RPMI7951 (cell line): Measurements from ENCODE around the gene BICRA. TPM values are rescaled to one million over a fixed set of nuclear protein-coding genes. Genes with fewer than 3 reads are reported as not detected.
"Not testable (repeated sequence)": the region's sequence is repeated elsewhere in the genome, so short reads cannot be mapped to it uniquely, and the experiment has no call there.

ENCODE experiments used
- DNase-seq: peaks from one replicate; pipeline ENCODE4 v3.0.0-alpha.2; 2012; ENCODE audit warnings: low read depth
- total RNA-seq: library from RNA; depleted of rRNA; stranded (reverse); fragments of >200 nt; shearing (Covaris generic); gene quantifications from 2 replicates; pipeline ENCODE4 v1.2.3, GENCODE V29; 2014

Gene BICRA
- total RNA-seq, 1 experiment from 2014 or later = 4.4 TPM

DNA sequence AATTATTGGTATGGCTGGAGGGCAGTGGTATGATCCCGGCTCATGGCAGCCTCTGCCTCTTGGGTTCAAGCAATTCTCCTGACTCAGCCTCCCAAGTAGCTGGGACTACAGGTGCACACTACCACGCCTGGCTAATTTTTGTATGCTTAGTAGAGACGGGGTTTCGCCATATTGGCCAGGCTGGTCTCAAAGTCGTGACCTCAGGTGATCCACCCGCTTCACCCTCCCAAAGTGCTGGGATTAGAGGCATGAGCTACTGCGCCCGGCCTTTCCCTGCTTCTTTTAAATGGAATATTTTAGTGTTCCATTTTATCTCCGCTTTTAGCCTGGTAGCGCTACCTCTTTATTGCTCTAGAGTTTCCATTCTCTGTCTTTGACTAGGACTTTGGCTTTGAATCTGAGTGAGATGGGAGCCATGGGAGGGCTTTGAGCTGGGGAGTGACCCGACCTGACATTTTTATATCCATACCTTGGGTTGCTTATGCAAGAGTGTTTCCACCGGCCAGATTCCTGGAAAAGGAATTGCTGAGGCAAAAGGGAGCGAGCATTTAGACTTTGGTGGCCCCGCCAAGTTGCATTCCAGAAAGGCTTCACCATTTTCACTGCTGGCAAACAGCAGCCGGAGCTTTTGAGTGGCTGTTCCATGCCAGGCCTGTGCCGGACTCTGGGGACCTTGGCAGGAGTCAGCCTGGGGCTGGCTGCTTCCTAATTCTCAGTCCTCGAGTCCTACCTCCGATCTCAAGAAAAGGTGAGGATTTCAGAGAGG, 22.9 kb downstream of the BICRA start:
- no peak for DNase-seq

GRCh38 chr19:47633517-47633916, 24.6 kb downstream of the BICRA start:
- DNase-seq = no peak

- no peak for DNase-seq
These were observed 25.1 kb downstream of the BICRA start for GRCh38 chr19:47633996-47634395.

DNA sequence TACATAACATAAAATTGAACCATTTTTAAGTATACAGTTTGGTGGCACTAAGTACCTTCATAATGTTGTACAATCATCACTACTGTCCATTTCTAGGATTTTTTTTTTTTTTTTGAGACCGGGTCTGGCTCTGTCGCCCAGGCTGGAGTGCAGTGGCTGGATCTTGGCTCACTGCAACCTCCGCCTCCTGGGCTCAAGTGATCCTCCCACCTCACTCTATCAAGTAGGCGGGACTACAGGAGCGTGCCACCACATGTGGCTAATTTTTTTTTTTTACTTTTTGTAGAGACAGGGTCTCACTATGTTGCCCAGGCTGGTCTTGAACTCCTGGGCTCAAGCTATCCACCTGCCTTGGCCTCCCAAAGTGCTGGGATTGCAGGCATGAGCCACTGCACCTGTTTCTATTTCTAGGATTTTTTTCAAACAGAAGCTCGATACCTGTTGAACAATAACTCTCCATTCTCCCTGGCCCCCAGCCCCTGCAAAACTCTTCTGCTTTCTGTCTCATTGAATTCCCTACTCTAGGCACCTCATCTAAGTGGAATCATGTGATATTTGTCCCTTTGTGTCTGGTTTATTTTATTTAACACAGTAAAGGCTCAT, 26.3 kb downstream of the BICRA start:
- not testable (repeated sequence) for DNase-seq

- DNase-seq = no peak
These were observed 28.6 kb downstream of the BICRA start for GRCh38 chr19:47637550-47637949.

DNA sequence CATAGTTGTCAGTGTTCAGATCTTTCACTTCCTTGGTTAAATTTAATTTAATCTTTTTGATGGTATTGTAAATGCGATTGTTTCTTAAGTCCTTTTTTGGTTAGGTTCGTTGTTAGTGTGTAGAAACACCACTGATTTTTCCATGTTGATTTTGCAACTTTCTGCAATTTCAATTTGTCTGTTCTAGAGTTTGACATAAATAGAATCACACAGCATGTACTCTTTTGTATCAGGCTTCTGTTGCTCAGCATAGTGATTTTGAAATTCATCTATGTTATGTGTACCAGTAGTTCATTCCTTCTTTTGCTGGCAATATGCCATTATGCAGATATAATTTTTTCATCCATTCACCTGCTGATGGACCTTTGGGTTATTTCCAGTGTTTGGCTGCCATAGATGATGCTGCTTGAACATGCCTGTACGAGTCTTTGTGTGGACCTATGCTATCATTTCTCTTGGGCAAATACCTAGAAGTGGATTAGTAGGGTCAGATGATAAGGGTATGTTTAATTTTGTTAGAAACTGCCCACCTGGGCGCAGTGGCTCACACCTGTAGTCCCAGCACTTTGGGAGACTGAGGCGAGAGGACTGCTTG, 33.1 kb downstream of the BICRA start:
- no peak for DNase-seq

- DNase-seq = no peak
These were observed 34.3 kb downstream of the BICRA start for GRCh38 chr19:47643281-47643680.

- DNase-seq = no peak
These were observed 35.3 kb downstream of the BICRA start for GRCh38 chr19:47644199-47644598.

DNA sequence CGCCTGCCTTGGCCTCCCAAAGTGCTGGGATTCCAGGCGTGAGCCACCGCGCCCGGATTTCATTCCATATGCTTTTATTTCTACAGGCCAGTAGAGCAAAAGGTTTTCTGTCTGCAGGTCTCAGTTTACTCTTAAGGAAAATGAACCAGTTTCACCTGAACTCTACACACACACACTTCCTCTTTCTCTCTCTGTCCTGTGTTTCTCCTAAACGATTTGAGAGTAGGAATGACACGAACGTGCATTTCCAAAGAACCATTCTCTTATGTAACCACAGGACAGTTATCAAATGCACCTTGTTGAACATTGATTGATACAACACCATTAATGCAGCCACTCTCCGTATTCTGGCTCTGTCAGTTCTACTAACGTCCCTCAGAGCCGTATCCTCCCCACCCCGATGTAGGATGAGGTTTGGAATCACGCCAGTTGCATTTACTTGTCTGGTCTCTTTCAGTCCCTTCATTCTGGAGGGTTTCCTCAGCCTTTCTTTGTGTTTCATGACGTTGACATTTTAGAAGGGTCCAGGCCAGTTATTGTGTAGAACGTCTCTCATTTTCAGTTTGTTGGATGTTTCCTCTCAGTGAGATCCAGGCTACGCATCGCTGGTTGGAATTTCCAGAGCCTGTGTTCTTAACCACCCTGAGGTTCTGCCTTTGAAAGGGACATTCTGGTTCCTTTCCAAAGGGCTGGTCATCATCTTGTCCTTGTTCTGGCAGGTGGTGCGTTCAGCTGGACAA, 36.0 kb downstream of the BICRA start:
- no peak for DNase-seq

- no peak for DNase-seq
These were observed 38.0 kb downstream of the BICRA start for GRCh38 chr19:47646924-47647323.

GRCh38 chr19:47649588-47649987, 40.7 kb downstream of the BICRA start:
- no peak for DNase-seq

GRCh38 chr19:47650700-47651099, 41.8 kb downstream of the BICRA start:
- DNase-seq = no peak

DNA sequence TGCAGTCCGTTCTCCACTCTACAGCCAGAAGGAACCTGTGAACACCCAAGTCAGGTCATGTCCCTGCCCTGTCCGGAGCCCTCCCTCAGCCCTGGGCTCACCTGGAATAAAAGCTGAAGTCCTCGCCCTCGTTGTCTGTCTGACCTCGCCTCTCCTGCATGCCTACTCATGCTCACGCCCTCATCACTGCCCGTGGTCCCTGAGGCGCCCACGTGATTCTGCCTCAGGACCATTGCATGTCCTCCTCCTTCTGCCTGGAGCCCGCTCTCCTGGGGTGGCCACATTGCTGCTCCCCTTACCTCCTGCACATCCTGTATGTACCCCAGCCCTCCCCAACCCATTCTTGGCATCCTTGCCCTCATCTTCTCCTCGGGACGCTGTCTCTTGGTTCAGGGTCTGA, 42.2 kb downstream of the BICRA start:
- no peak for DNase-seq

DNA sequence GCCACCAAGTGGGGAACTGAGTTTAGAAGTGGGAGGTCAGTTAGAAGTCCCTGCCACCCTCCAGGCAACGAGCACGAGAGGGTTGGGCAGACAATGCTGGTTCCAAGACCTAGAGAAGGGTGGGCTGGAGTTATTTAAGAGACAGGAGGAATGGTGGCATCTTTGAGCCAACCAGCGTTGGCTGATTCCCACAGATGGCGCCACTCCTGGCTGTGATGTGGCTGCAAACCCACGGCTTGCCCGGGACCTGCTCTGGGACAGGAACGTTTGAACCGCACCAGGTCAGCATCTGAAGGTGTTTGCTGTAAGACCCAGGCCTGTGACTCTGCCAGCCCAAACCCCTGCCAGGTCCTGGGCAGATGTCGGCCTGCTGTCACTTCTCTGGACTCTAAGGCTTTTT, 42.8 kb downstream of the BICRA start:
- no peak for DNase-seq

DNA sequence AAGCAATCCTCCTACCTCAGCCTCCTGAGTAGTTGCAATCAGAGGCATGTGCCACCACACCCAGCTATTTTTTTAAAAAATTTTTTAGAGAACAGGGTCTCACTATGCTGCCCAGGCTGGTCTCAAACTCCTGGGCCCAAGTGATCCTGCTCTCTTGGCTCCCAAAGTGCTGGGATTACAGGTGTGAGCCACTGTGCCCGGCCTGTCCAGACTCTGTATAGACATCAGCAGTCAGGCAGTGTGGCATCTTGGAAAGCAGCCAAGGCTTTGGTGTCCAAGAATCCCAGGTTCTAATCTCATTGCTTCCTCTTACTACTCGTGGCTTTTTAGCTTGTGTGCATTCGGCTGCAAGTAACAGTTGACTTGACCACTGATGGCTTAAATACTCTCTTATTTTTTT, 43.4 kb downstream of the BICRA start:
- DNase-seq = no peak

GRCh38 chr19:47653856-47654255, 44.9 kb downstream of the BICRA start:
- DNase-seq = no peak

- DNase-seq = no peak
These were observed 48.8 kb downstream of the BICRA start for GRCh38 chr19:47657719-47658118.

DNA sequence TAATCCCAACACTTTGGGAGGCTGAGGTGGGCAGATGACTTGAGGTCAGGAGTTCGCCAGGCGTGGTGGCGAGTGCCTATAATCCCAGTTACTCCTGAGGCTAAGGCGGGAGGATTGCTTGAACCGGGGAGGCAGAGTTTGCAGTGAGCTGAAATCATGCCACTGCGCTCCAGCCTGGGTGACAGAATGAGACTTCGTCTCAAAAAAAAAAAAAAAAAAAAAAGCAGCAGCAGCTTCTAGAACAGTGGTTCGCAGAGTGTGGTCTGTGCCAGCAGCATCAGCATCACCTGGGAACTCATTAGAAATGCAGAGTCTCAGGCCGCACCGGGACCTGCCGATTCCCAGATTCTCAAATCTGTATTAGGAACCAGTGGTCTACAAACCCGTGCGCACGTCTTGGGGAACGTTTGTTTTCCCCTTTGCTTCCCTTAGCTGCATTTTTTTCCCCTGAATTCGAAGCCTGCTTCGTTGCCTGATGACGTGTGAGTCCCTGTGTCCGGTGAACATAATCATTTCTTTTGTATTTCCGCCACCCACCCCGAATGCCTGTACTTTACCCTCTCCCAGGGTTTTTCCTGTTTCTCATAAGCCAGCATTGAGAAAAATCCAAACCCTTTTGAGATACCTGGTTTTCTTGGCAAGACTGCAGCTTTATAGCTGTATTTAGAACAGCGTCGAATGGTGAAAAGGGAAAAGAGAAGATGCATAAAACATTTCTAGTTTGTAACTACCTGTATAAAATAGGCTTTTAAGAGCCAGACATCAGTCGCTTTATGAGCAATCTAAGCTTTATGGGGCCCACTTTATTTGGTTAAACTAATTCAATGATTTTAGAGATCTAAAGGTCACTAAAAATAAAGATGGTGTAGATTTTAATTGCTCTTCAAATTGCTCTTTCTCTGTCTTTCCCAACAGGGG, 49.8 kb downstream of the BICRA start:
- no peak for DNase-seq

DNA sequence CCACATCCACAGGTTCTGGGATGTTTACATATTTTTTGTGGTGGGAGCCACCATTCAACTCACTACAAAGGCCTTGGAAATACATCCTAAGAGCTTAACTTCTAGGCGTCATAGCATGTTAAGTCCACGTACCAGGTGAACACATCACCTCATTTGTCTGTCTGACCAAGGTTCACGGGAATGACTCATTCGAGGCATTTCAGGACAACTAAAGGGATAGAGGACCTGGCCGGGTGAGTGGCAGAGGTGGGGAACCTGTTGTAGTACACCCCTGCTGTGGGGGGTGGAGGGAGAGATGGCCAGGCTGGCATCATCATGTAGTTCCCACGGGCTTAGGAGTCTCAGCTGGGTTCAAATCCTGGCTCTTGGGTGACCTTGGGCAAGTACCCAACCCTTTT, 51.5 kb downstream of the BICRA start:
- no peak for DNase-seq

- DNase-seq = no peak
These were observed 52.2 kb downstream of the BICRA start for GRCh38 chr19:47661161-47661560.

- no peak for DNase-seq
These were observed 52.7 kb downstream of the BICRA start for GRCh38 chr19:47661611-47662010.
